IMR-90 (cell line): Measurements from ENCODE around the gene MAST1. TPM values are rescaled to one million over a fixed set of nuclear protein-coding genes. Genes with fewer than 3 reads are reported as not detected.

Experiments used
- ATAC-seq: fragments of 200-7000 bp; cut with Tn5 transposase; 2 replicates; pipeline ENCODE4 v1.9.1; 2020; ENCODE audit warnings: low read depth, mild to moderate bottlenecking, moderate library complexity
- BruUV-seq: library from RNA; stranded (reverse); fragments of 400-500 nt; replicated peaks from 2 replicates; lab custom pipeline; 2021; lab: Mats Ljungman, UMichigan
- CTCF ChIA-PET: fragments of 300-600 bp; formaldehyde crosslinking; extraction: SDS; loops from one replicate; lab custom pipeline; 2021; ENCODE audit warnings: antibody characterized with exemption; lab: Yijun Ruan, JAX
- POLR2A ChIA-PET: fragments of 300-600 bp; sonication (Branson Sonifier 250); formaldehyde crosslinking; loops from one replicate; lab custom pipeline; 2022; ENCODE audit warnings: antibody characterized with exemption; ENCODE audit not compliant: unreplicated experiment; lab: Charles Lee
- DNase-seq: peaks from one replicate; pipeline ENCODE4 v3.0.0; 2013
- H2AFZ ChIP-seq: replicated peaks from 2 replicates; pipeline ENCODE3; 2013; ENCODE audit warnings: low read length, mild to moderate bottlenecking; ENCODE audit not compliant: poor library complexity
- H2AK5ac ChIP-seq: 2 replicates; pipeline ENCODE4 v1.6.1; 2013; ENCODE audit warnings: low read depth, low read length, inconsistent platforms
- H2AK9ac ChIP-seq: replicated peaks from 2 replicates; pipeline ENCODE3; 2013; ENCODE audit warnings: mild to moderate bottlenecking, low read depth, low read length, moderate library complexity; ENCODE audit not compliant: poor library complexity
- H2BK120ac ChIP-seq: 2 replicates; pipeline ENCODE4 v1.6.1; 2013; ENCODE audit warnings: low read depth, low read length, inconsistent platforms
- H2BK15ac ChIP-seq: 3 replicates; pipeline ENCODE4 v1.6.1; 2013; ENCODE audit warnings: low read depth, low read length, inconsistent platforms
- H2BK20ac ChIP-seq: 2 replicates; pipeline ENCODE4 v1.6.1; 2013; ENCODE audit warnings: low read depth, mild to moderate bottlenecking, inconsistent platforms, low read length, moderate library complexity
- H2BK5ac ChIP-seq: 2 replicates; pipeline ENCODE4 v1.6.1; 2013; ENCODE audit warnings: mild to moderate bottlenecking, low read depth, low read length, inconsistent platforms; ENCODE audit not compliant: poor library complexity, severe bottlenecking
- H3K14ac ChIP-seq: replicated peaks from 2 replicates; pipeline ENCODE4 v1.6.1; 2013; ENCODE audit warnings: low read depth, low read length, inconsistent platforms
- H3K18ac ChIP-seq: 2 replicates; pipeline ENCODE4 v1.6.1; 2013; ENCODE audit warnings: low read depth, low read length, control low read depth
- H3K23ac ChIP-seq: 2 replicates; pipeline ENCODE4 v1.6.1; 2013; ENCODE audit warnings: low read depth, low read length, inconsistent platforms
- H3K27ac ChIP-seq: 2 replicates; pipeline ENCODE4 v1.5.1; 2013; ENCODE audit warnings: mild to moderate bottlenecking, control low read depth, low read length; ENCODE audit not compliant: insufficient read depth
- H3K27me3 ChIP-seq: 2 replicates; pipeline ENCODE4 v1.6.1; 2013; ENCODE audit warnings: low read length; ENCODE audit not compliant: control insufficient read depth, insufficient read depth
- H3K36me3 ChIP-seq: 2 replicates; pipeline ENCODE4 v1.6.1; 2013; ENCODE audit warnings: low read length, mixed read lengths; ENCODE audit not compliant: control insufficient read depth, insufficient read depth
- H3K4ac ChIP-seq: 2 replicates; pipeline ENCODE4 v1.6.1; 2013; ENCODE audit warnings: low read depth, low read length, inconsistent platforms
- H3K4me1 ChIP-seq: 2 replicates; pipeline ENCODE4 v1.6.1; 2013; ENCODE audit warnings: low read length, mixed read lengths; ENCODE audit not compliant: control insufficient read depth, insufficient read depth
- H3K4me2 ChIP-seq: 2 replicates; pipeline ENCODE4 v1.6.1; 2013; ENCODE audit warnings: low read depth, mild to moderate bottlenecking, control low read depth, low read length, moderate library complexity
- H3K4me3 ChIP-seq: 2 replicates; pipeline ENCODE4 v1.5.1; 2013; ENCODE audit warnings: low read depth, mild to moderate bottlenecking, control low read depth, low read length, moderate library complexity; ENCODE audit not compliant: insufficient read depth
- H3K56ac ChIP-seq: 2 replicates; pipeline ENCODE4 v1.6.1; 2013; ENCODE audit warnings: low read length, inconsistent platforms; ENCODE audit not compliant: insufficient read depth; ENCODE audit errors: extremely low read depth
- H3K79me1 ChIP-seq, 2 experiments: 2 replicates each; pipeline ENCODE4 v1.6.1; 2013; ENCODE audit warnings: low read length in 2 of 2, inconsistent platforms in 1 of 2, low read depth in 1 of 2
- H3K9ac ChIP-seq: 2 replicates; pipeline ENCODE4 v1.6.1; 2013; ENCODE audit warnings: low read depth, low read length, control low read depth
- H3K9me1 ChIP-seq: 2 replicates; pipeline ENCODE4 v1.6.1; 2013; ENCODE audit warnings: low read length, inconsistent platforms; ENCODE audit not compliant: insufficient read depth
- H3K9me3 ChIP-seq: 2 replicates; pipeline ENCODE4 v1.6.1; 2013; ENCODE audit warnings: low read length; ENCODE audit not compliant: control insufficient read depth, insufficient read depth
- H4K20me1 ChIP-seq: 2 replicates; pipeline ENCODE4 v1.6.1; 2013; ENCODE audit warnings: low read length, inconsistent platforms; ENCODE audit not compliant: insufficient read depth
- H4K5ac ChIP-seq: 2 replicates; pipeline ENCODE4 v1.6.1; 2013; ENCODE audit warnings: mild to moderate bottlenecking, low read depth, low read length, control low read depth
- H4K8ac ChIP-seq, 2 experiments: 2 replicates each; pipeline ENCODE4 v1.6.1; 2013; ENCODE audit warnings: low read depth in 2 of 2, low read length in 2 of 2, control low read depth in 1 of 2, inconsistent platforms in 1 of 2
- H4K91ac ChIP-seq: 2 replicates; pipeline ENCODE4 v1.6.1; 2013; ENCODE audit warnings: low read depth, low read length, inconsistent platforms; ENCODE audit not compliant: insufficient read depth
- BHLHE40 ChIP-seq: fragments of 150-350 bp; IDR thresholded peaks from 2 replicates; pipeline ENCODE4 v1.6.1; 2016; ENCODE audit warnings: mild to moderate bottlenecking, low read depth, low read length
- CHD1 ChIP-seq: IDR thresholded peaks from 2 replicates; pipeline ENCODE4 v1.6.1; 2012; ENCODE audit warnings: low read depth, low read length, improper control_type of control experiment
- CTCF ChIP-seq: conservative IDR thresholded peaks from 2 replicates; pipeline ENCODE4 v1.5.1; 2012; ENCODE audit warnings: mild to moderate bottlenecking, low read depth, low read length, improper control_type of control experiment
- FOS ChIP-seq: fragments of 150-350 bp; IDR thresholded peaks from 2 replicates; pipeline ENCODE4 v1.6.1; 2016; ENCODE audit warnings: low read depth, low read length
- MAZ ChIP-seq: IDR thresholded peaks from 2 replicates; pipeline ENCODE4 v1.6.1; 2012; ENCODE audit warnings: low read depth, mild to moderate bottlenecking, low read length, improper control_type of control experiment, moderate library complexity, borderline replicate concordance
- MXI1 ChIP-seq: IDR thresholded peaks from 2 replicates; pipeline ENCODE4 v1.6.1; 2012; ENCODE audit warnings: low read depth, mild to moderate bottlenecking, low read length, moderate library complexity, borderline replicate concordance
- NFE2L2 ChIP-seq: fragments of 150-350 bp; IDR thresholded peaks from 2 replicates; pipeline ENCODE4 v1.6.1; 2016; ENCODE audit warnings: low read depth, mild to moderate bottlenecking, low read length
- POLR2A ChIP-seq: IDR thresholded peaks from 2 replicates; pipeline ENCODE4 v1.6.1; 2012; ENCODE audit warnings: mild to moderate bottlenecking, low read depth, low read length
- RAD21 ChIP-seq: IDR thresholded peaks from 2 replicates; pipeline ENCODE4 v1.6.1; 2012; ENCODE audit warnings: low read length, improper control_type of control experiment
- RCOR1 ChIP-seq: IDR thresholded peaks from 2 replicates; pipeline ENCODE4 v1.6.1; 2012; ENCODE audit warnings: mild to moderate bottlenecking, low read length, improper control_type of control experiment; ENCODE audit not compliant: insufficient replicate concordance
- RFX5 ChIP-seq: IDR thresholded peaks from 2 replicates; pipeline ENCODE4 v1.8.0; 2012; ENCODE audit warnings: low read depth, mild to moderate bottlenecking, low read length, moderate library complexity
- SMC3 ChIP-seq: fragments of 150-350 bp; IDR thresholded peaks from 2 replicates; pipeline ENCODE4 v1.6.1; 2016; ENCODE audit warnings: low read depth, mild to moderate bottlenecking, antibody characterized with exemption, low read length, moderate library complexity
- USF2 ChIP-seq: fragments of 150-350 bp; IDR thresholded peaks from 2 replicates; pipeline ENCODE4 v1.6.1; 2017; ENCODE audit warnings: mild to moderate bottlenecking, antibody characterized with exemption, low read length, low read depth
- WGBS, 2 experiments: methylation state at CpG; one replicate each; pipeline versions ENCODE4 v1.1.5 to v1.1.7; 2013; ENCODE audit warnings: missing lambda C conversion rate in 2 of 2; ENCODE audit not compliant: insufficient read length in 1 of 2; ENCODE audit errors: extremely low coverage in 2 of 2; 5-methylcytosine and 5-hydroxymethylcytosine counted together
- dilution Hi-C: fragments of 300-500 bp; cut with HindIII; formaldehyde crosslinking; loops from one replicate; pipeline ENCODE4 v1.14.3; 2018; ENCODE audit warnings: low sequenced_read_pairs; ENCODE audit not compliant: unreplicated experiment
- in situ Hi-C: fragments of 300-500 bp; cut with MboI; formaldehyde crosslinking; loops from 3 replicates; pipeline ENCODE4 v1.14.3; 2019; ENCODE audit warnings: low sequenced_read_pairs, inconsistent platforms, mixed read lengths
- intact Hi-C: fragments of 100-400 bp; cut with micrococcal nuclease; formaldehyde crosslinking; loops from 2 replicates; pipeline ENCODE4 v1.10.0; 2022
- polyA plus RNA-seq, 3 experiments: library from polyadenylated mRNA; depleted of rRNA; stranded (reverse); fragments of >200 nt; gene quantifications; 2 replicates each; pipeline ENCODE4 v1.2.3, GENCODE V29; 2012; ENCODE audit warnings: low replicate concordance in 1 of 3
- total RNA-seq: library from RNA; depleted of rRNA; stranded (reverse); fragments of >200 nt; gene quantifications from 2 replicates; pipeline ENCODE4 v1.2.3, GENCODE V29; 2012

Gene MAST1
- total and polyA plus RNA-seq, 2 of the 4 experiments (the other 2 are of a cell fraction), result 0.56 to 1.1 TPM

GRCh38 chr19:12899891-12900518, 61.7 kb downstream of the MAST1 start:
- ATAC-seq (no peak), DNase-seq (no peak)
- in situ Hi-C loops (no loop called here), intact Hi-C loops (no loop called here), dilution Hi-C loops (no loop called here)
- Histone ChIP-seq H2BK120ac (no peak overlapping the region), H2AFZ (no peak overlapping the region), H2AK9ac (no peak overlapping the region), H3K9ac (no peak overlapping the region), H3K79me1 (no peaks in the 10 kb centered on the region), H3K27me3 (no peaks in the 10 kb centered on the region), H2BK20ac (no peak overlapping the region), H2BK5ac (no peak overlapping the region), H2BK15ac (no peak overlapping the region), H3K9me3 (no peaks in the 10 kb centered on the region), H3K4me3 (no peak overlapping the region), H3K27ac (no peak overlapping the region), H3K4me1 (no peaks in the 10 kb centered on the region), H3K4ac (no peak overlapping the region), H2AK5ac (no peak overlapping the region), H4K91ac (no peak overlapping the region), H4K8ac (no peak overlapping the region), H4K5ac (no peak overlapping the region), H3K4me2 (no peak overlapping the region), H3K36me3 (peaks cover 18% of the 10 kb centered on the region), H4K20me1 (no peaks in the 10 kb centered on the region), H3K18ac (no peak overlapping the region), H3K9me1 (no peaks in the 10 kb centered on the region), H3K56ac (no peak overlapping the region), H3K23ac (no peak overlapping the region), H3K14ac (no peak overlapping the region)
- ChIA-PET POLR2A (no interaction called here), CTCF (interaction anchor here (0.7 kb wide), 1 partner anchor 18 kb away, joined by 3 read pairs; no protein-coding TSS in a partner anchor)
- no TSS peak for BruUV-seq
- 80% methylated on average over 1 of the region's 10 CpGs; no CpG with 5 or more reads in 1 of the 2 experiments for WGBS, 2 experiments
- TF ChIP-seq MAZ, result no peak
- no peak for TF ChIP-seq CTCF
- TF ChIP-seq RFX5, result no peak
- TF ChIP-seq BHLHE40, result no peak
- TF ChIP-seq USF2, result no peak
- no peak for TF ChIP-seq MXI1
- no peak for TF ChIP-seq POLR2A
- no peak for TF ChIP-seq CHD1
- TF ChIP-seq NFE2L2, result no peak
- TF ChIP-seq SMC3, result no peak
- no peak for TF ChIP-seq RCOR1
- TF ChIP-seq RAD21, result no peak
- TF ChIP-seq FOS, result no peak
